BLaER1 (cell line): Measurements from ENCODE around the gene BCL2L14.

Source experiments
- H3K27ac ChIP-seq: shearing (Covaris generic); formaldehyde crosslinking; 2 replicates; pipeline ENCODE4 v1.8.1; 2022
- H3K27me3 ChIP-seq: shearing (Covaris generic); formaldehyde crosslinking; 2 replicates; pipeline ENCODE4 v1.8.1; 2022
- H3K36me3 ChIP-seq: shearing (Covaris generic); formaldehyde crosslinking; 2 replicates; pipeline ENCODE4 v1.8.1; 2022
- H3K4me1 ChIP-seq: shearing (Covaris generic); formaldehyde crosslinking; 2 replicates; pipeline ENCODE4 v1.8.1; 2022
- H3K4me2 ChIP-seq: shearing (Covaris generic); formaldehyde crosslinking; 2 replicates; pipeline ENCODE4 v1.8.1; 2022
- H3K4me3 ChIP-seq: shearing (Covaris generic); formaldehyde crosslinking; 2 replicates; pipeline ENCODE4 v1.8.1; 2022
- H3K9ac ChIP-seq: shearing (Covaris generic); formaldehyde crosslinking; 2 replicates; pipeline ENCODE4 v1.8.1; 2022
- H3K9me3 ChIP-seq: shearing (Covaris generic); formaldehyde crosslinking; 2 replicates; pipeline ENCODE4 v1.8.1; 2022
- H4K20me1 ChIP-seq: shearing (Covaris generic); formaldehyde crosslinking; 2 replicates; pipeline ENCODE4 v1.8.1; 2022
- Cebpa-rat ChIP-seq: shearing (Covaris generic); IDR thresholded peaks from 2 replicates; pipeline ENCODE4 v1.8.1; 2022

The BCL2L14 gene

DNA sequence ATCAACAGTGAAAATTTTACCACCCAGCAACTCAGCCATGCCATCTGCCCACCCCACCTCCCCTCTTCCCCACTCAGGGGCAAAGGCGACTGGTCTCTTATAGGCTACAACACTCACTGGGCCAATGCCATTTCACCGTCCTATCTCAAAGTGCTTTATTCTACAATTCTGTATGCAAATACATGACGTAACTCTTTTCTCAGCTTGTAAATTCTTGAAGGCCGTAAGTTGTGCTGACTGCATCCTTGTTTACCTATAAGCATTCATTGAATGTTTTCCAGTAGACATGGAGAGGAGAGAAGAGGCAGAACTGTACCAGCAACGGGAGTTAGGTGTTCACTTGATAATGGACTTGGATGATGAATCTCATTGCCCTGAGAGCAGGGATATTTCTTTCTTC, 15.6 kb downstream of the BCL2L14 start:
- no peaks in the 10 kb centered on the region for H3K36me3 ChIP-seq
- no peak for TF ChIP-seq Cebpa-rat
- no peak overlapping the region for H3K9ac ChIP-seq
- H3K27me3 ChIP-seq: no peaks in the 10 kb centered on the region
- no peak overlapping the region for H3K27ac ChIP-seq
- no peaks in the 10 kb centered on the region for H3K4me1 ChIP-seq
- no peak overlapping the region for H3K4me2 ChIP-seq
- H3K9me3 ChIP-seq: no peaks in the 10 kb centered on the region
- no peaks in the 10 kb centered on the region for H4K20me1 ChIP-seq
- no peak overlapping the region for H3K4me3 ChIP-seq

DNA sequence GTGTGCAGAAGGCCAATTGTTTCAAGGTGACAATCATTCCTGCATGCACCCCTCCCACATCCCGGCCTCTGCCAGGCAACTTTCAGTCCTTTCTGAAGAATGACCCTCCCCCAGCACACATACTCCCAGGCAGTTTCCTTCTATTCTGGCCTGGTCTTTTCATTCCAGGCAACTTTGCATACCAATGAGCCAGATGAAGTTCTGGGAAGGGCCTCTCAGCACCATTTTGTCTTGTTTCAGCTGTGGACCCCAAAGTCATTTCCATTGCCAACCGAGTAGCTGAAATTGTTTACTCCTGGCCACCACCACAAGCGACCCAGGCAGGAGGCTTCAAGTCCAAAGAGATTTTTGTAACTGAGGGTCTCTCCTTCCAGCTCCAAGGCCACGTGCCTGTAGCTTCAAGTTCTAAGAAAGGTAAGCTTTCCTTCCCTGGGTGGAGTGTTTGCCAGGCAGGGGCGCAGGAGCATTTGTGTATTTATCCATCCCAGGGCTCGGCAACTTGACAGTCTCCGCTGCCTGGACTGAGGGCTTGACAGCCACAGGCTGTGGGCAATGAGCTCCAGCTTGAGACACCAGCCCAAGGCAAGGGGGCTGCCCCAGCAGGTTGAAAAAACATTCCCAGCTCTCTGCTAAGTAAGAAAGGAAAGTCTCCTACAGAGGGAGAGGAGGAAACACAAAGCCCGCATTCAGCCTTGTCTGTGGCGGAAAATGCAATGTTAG, 16.4 kb downstream of the BCL2L14 start:
- Histone ChIP-seq H3K4me2 (no peak overlapping the region), H3K36me3 (no peaks in the 10 kb centered on the region), H3K4me1 (no peaks in the 10 kb centered on the region), H4K20me1 (no peaks in the 10 kb centered on the region), H3K9me3 (no peaks in the 10 kb centered on the region), H3K27ac (no peak overlapping the region), H3K9ac (no peak overlapping the region), H3K4me3 (no peak overlapping the region), H3K27me3 (no peaks in the 10 kb centered on the region)
- no peak for TF ChIP-seq Cebpa-rat

DNA sequence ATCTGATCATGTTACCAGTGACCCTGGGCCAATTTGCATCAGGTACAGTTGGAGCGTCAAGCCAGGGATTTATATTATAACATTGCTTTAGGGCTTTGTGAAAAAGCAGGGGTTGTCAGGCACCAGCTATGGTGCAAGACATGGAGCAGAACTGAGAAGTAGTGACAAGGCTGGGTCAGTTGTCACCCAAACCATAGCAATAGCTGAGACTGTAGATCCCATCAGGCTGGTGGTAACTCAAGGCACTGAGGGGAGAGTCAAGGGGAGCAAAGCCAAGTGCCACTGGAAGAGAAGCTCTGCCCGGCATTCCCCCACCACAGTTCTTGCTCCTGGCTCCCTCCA, 16.9 kb downstream of the BCL2L14 start:
- H3K9ac ChIP-seq: no peak overlapping the region
- no peak overlapping the region for H3K4me3 ChIP-seq
- no peak overlapping the region for H3K27ac ChIP-seq
- H3K27me3 ChIP-seq: no peaks in the 10 kb centered on the region
- no peaks in the 10 kb centered on the region for H3K4me1 ChIP-seq
- no peaks in the 10 kb centered on the region for H3K36me3 ChIP-seq
- no peaks in the 10 kb centered on the region for H3K9me3 ChIP-seq
- no peaks in the 10 kb centered on the region for H4K20me1 ChIP-seq
- no peak overlapping the region for H3K4me2 ChIP-seq
- no peak for TF ChIP-seq Cebpa-rat

DNA sequence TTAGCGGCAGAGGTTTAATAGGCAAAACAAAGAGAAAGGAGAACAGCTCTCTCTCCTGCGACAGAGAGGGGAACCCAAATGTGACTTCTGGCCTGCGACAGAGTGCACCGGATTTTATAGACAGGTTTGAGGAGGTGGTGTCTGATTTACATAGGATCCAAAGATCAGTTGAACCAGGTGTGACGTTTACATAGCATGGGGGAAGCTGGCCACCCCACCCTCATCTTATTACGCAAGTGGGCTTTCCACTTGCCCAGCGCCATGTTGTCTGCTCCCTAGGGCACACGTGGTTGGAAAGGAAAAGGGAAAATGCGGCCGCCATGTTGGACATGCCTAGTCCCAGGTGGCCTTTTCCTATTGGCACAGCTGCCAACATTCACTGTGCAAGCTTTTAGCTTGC, 17.4 kb downstream of the BCL2L14 start:
- Histone ChIP-seq H3K9me3 (no peaks in the 10 kb centered on the region), H3K27ac (no peak overlapping the region), H3K4me1 (no peaks in the 10 kb centered on the region), H3K9ac (no peak overlapping the region), H3K4me3 (no peak overlapping the region), H3K36me3 (no peaks in the 10 kb centered on the region), H3K27me3 (no peaks in the 10 kb centered on the region), H4K20me1 (no peaks in the 10 kb centered on the region), H3K4me2 (no peak overlapping the region)
- TF ChIP-seq Cebpa-rat: no peak

DNA sequence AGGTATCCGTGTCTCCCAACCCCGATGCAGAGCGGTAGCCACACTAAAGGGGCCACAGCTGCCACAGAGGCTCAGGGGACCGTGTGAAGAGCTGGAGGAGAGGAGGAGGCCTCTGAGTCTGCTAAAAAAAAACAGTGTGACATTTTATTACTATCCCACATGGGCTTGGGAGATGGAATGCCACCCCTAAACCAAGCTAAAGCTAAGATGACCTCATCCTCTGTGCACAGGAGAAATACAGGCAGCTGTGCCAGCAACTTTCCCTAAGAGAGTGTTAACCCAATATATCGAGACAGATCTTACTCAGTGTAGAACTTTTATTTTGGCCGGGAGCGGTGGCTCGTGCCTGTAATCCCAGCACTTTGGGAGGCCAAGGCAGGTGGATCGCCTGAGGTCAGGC, 18.0 kb downstream of the BCL2L14 start:
- Histone ChIP-seq H3K9ac (no peak overlapping the region), H3K36me3 (no peaks in the 10 kb centered on the region), H3K27me3 (no peaks in the 10 kb centered on the region), H3K4me1 (no peaks in the 10 kb centered on the region), H3K9me3 (no peaks in the 10 kb centered on the region), H4K20me1 (no peaks in the 10 kb centered on the region), H3K4me3 (no peak overlapping the region), H3K4me2 (no peak overlapping the region), H3K27ac (no peak overlapping the region)
- TF ChIP-seq Cebpa-rat: no peak

DNA sequence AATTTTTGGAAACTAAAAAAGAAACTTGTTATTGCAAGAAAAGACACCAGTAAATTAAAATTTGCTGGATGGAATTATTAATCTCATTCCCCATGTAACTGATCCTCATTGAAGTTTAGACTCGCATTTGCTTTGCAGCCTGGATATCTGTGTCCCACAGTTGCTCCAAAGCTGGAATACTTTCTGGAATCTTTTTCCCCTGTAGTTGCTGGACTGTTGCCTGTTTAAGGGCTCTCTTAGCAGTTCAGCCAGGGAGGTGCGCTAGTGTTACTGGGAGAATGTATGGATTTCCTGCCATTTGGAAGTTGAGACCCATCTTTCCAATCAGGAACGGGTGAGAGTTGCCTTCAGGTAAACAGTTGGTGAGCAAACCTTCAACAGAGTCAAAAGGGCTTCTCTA, 20.3 kb downstream of the BCL2L14 start:
- Histone ChIP-seq H3K4me2 (no peak overlapping the region), H3K27me3 (no peaks in the 10 kb centered on the region), H3K9ac (no peak overlapping the region), H3K36me3 (no peaks in the 10 kb centered on the region), H3K4me3 (no peak overlapping the region), H3K4me1 (no peaks in the 10 kb centered on the region), H3K27ac (no peak overlapping the region), H4K20me1 (no peaks in the 10 kb centered on the region), H3K9me3 (no peaks in the 10 kb centered on the region)
- no peak for TF ChIP-seq Cebpa-rat

DNA sequence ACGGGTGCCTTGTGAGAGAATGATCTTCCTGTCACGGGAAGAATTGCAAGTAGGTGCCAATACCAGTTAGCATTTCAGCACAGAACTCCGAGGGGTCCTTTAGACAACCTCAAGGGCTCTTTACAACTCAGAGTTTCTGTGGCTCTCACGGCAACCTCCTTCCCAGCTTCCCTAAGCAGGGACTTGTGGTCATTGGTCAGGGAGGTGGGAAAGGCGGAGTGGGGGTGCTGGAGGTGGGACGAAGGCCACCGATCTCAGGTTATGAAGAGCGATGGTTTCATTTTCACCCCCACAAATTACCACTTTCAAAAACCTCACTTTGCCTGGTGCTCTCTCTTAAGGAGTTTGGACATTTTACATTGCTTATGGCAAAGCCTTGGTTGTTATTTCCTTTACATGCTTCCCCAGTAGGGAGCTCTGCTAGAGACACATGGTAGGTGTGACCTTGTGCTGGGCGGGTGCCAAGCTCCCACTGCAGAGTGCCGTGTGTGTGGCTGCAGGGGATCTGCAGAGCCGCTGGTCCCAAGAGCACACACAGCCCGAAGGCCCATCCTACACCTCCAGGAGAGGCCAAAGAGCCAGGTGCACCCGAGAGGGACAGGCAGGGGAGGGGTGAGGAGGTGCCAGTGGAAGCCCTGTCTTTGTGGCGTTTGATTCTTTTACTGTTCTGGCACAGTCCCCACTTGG, 21.4 kb downstream of the BCL2L14 start:
- Histone ChIP-seq H3K4me3 (no peak overlapping the region), H3K9ac (no peak overlapping the region), H3K4me1 (no peaks in the 10 kb centered on the region), H3K36me3 (no peaks in the 10 kb centered on the region), H3K27ac (no peak overlapping the region), H4K20me1 (no peaks in the 10 kb centered on the region), H3K27me3 (no peaks in the 10 kb centered on the region), H3K4me2 (no peak overlapping the region), H3K9me3 (no peaks in the 10 kb centered on the region)
- TF ChIP-seq Cebpa-rat: no peak

DNA sequence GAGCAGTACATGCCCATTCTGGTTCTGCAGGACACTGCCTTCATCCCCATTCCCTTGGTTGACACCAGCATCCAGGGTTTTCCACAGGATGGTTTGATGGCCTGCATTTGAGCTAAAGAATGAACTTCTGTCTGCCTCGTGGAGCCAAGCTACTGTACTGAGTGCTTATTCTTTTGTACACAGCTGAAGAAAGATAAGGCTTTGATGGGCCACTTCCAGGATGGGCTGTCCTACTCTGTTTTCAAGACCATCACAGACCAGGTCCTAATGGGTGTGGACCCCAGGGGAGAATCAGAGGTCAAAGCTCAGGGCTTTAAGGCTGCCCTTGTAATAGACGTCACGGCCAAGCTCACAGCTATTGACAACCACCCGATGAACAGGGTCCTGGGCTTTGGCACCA, 23.7 kb downstream of the BCL2L14 start:
- no peak overlapping the region for H3K4me3 ChIP-seq
- H3K9me3 ChIP-seq: no peaks in the 10 kb centered on the region
- H4K20me1 ChIP-seq: no peaks in the 10 kb centered on the region
- no peaks in the 10 kb centered on the region for H3K36me3 ChIP-seq
- H3K4me2 ChIP-seq: no peak overlapping the region
- H3K27ac ChIP-seq: no peak overlapping the region
- no peaks in the 10 kb centered on the region for H3K27me3 ChIP-seq
- no peak overlapping the region for H3K9ac ChIP-seq
- TF ChIP-seq Cebpa-rat: no peak
- H3K4me1 ChIP-seq: peaks cover 8% of the 10 kb centered on the region

DNA sequence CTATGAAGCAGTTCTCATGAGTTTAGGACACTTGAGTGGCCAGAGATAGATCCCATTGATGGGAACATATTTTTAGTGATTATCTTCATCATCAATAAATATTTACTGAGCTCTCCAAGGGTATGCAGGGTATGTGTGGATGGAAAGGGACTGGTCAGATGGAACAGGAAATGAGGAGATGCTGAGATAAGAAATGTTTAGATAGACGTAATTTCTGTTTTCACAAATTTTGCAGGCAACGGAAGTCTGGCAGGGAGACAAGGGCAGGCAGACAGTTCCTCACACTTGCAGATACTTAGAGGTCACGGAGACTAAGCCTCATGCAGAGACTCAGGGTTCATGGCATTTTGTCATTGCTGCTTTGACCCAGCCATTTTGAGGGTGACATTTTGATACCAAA, 24.3 kb downstream of the BCL2L14 start:
- TF ChIP-seq Cebpa-rat: no peak
- Histone ChIP-seq H3K27me3 (no peaks in the 10 kb centered on the region), H3K4me2 (no peak overlapping the region), H3K36me3 (no peaks in the 10 kb centered on the region), H3K9me3 (no peaks in the 10 kb centered on the region), H3K27ac (no peak overlapping the region), H3K4me1 (peaks cover 11% of the 10 kb centered on the region), H3K9ac (no peak overlapping the region), H3K4me3 (no peak overlapping the region), H4K20me1 (no peaks in the 10 kb centered on the region)

DNA sequence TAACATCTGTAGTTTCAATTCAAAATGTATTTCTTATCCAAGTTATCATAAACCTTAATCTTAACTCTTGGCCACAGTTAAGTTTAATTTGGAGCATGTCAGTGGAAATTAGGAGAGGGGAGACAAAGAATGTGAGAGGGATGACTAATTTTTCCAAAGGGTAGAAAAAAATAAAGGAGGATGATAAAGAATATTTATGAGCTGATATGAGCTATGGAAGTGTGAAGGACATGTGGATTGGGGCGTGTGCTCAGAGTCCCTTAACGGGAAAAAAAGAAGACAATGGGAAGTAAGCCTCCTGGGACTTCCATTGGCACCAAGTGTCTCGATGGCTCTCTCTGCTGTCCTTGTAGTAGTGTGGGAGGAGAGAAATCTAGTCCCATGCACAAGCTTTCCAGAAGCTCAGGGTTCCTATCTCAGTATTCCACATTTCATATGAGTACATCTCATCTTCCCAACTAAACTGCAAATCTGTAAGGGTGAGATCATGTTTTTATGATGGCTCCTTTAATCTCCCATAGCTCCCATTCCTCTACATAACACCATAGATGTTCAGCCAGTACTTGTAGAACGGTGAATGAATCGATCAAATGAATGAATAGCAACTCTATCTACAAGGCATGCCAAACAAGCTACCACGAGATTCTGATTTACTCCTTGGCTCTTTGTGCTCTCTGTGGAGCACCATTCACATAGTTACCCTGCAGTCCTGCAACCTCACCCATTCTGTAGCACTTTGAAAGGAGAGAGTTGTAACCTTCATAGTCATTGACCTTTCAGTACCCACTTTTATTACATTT, 27.4 kb downstream of the BCL2L14 start:
- H3K4me2 ChIP-seq: no peak overlapping the region
- peaks cover 11% of the 10 kb centered on the region for H3K4me1 ChIP-seq
- no peak overlapping the region for H3K9ac ChIP-seq
- no peak overlapping the region for H3K4me3 ChIP-seq
- H3K27ac ChIP-seq: no peak overlapping the region
- 0 out of 2 replicates have a peak, but pooled peaks cover 4% of the 10 kb centered on the region for H3K36me3 ChIP-seq
- no peaks in the 10 kb centered on the region for H4K20me1 ChIP-seq
- no peaks in the 10 kb centered on the region for H3K27me3 ChIP-seq
- no peaks in the 10 kb centered on the region for H3K9me3 ChIP-seq
- no peak for TF ChIP-seq Cebpa-rat
